GM18499 (cell line): Measurements from ENCODE around the gene HID1.
"Not testable (repeated sequence)": the region's sequence is repeated elsewhere in the genome, so short reads cannot be mapped to it uniquely, and the experiment has no call there.

Source experiments
- ATAC-seq: cut with Tn5 transposase; IDR thresholded peaks from one replicate; pipeline ENCODE4 v1.9.1; 2021; ENCODE audit warnings: moderate number of reproducible peaks; ENCODE audit not compliant: insufficient read depth, unreplicated experiment

The HID1 gene

DNA sequence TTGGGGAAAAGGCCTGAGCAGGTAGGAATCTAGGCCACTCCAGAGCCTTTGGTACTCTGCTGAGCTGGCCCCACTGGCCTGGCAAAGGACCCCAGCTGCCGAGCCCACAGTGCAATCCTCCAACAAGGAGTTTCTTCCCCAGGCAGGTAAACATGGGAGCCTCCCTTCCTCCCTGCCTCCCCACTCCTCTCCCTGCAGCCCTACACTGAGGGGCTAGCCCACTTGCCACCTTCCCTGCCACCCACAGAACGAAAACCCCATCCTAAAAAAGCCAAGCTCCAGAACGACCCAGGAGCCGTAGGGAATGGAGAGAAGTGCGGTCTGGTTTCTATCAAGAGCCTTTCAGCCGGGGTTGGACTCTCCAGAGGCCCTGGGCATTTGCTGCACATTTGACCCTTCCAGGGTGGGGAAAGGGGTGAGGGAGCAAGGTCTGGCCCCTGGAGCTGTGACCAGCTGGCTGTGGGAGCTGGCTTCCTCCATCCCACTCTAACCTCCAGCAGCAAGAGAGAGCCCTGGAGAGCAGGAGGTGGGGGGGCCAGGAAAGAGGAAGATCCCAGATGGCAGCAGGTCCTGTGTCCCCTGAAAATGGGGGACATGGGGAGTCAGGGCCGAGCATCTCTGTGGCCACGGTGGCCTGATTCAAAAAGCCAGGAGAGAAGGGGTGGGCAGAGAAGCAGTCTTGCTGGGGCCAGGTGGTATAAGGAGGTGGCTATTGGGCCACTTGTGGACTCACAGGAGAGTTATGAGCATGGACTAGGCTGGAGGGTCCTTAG lies 1.3 kb downstream of the HID1 start:
- ATAC-seq, result no peak

DNA sequence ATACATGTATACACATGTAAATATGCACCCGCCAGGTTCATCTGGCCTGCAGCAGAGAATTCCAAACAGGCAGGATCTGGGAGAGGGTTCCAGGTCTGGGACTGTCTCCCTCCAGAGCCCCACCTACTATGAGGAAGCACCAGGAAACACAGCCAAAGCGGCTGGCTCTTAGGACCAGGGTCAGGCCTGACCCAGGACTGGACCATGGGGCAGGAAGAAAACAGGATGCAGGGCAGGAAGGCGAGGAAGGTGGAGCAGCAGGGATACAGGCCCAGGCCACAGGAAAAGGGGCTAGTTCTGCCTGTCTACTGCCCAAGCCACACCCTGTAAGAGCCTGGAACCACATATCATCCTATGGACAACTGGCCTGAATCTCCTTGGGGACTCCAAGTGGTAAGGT lies 2.2 kb downstream of the HID1 start:
- ATAC-seq, result no peak

DNA sequence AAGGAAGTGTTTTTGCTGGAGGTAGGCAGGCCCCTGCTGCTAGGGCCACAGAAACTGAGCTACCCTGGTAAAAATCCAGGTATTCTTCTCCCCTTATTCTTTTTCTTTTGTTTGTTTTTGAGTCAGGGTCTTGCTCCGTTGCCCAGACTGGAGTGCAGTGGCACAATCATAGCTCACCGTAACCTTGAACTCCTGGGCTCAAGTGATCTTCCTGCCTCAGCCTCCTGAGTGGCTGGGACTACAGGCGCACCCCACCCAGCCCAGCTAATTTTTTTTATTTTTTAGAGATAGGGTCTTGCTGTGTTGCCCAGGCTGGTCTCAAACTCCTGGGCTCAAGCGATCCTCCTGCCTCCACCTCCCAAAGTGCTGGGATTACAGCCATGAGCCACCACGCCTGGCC lies 3.1 kb downstream of the HID1 start:
- ATAC-seq, result not testable (repeated sequence)

DNA sequence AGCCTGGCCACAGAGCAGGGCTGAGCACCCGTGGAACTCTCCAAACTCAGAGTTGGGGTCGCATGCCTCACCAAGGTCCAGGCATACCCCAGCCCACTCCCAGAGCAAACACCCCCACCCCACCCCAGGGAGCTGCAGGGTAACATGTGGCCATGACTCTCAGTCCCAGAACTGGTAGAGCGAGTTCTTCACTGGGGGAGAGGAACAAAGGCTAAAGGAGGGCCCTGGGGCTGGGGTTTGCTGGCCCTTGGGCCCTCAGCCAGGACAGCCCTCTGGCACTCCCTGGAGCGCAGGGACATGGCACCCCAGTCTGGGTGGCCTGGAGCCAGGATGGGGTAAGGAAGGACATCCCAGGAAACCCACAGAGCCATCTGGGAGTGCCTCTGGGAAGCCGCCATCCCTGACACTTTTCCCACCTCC lies 4.2 kb downstream of the HID1 start:
- no peak for ATAC-seq

DNA sequence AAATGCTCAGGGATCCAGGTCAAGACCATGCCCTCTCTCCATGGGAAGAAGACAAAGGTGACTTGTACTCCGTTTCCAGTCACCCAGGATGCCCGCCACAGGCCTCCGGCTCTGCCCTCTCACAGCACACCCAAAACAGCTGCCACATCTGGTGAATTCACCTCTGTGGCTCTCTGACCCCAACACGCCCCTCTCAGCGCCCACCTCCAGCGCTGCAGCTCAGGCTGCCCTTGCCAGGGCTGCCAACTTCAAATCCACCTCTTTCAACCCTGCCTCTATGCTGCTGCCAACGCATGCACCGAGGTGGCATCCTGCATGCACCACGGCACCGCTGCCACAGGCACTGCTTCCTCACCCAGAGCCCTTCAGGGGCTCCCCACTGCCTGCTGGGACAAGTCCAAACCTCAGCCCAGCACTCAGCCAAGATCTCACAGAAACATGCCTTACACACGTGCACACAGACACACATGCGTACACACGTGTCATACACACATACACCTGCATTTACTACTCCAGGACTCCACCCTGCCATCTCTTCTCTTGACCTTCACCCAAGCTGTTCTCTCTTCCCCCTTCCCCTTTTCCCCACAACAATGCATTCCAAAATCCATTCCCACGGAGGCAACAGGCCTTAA lies 7.5 kb downstream of the HID1 start:
- ATAC-seq, result no peak

DNA sequence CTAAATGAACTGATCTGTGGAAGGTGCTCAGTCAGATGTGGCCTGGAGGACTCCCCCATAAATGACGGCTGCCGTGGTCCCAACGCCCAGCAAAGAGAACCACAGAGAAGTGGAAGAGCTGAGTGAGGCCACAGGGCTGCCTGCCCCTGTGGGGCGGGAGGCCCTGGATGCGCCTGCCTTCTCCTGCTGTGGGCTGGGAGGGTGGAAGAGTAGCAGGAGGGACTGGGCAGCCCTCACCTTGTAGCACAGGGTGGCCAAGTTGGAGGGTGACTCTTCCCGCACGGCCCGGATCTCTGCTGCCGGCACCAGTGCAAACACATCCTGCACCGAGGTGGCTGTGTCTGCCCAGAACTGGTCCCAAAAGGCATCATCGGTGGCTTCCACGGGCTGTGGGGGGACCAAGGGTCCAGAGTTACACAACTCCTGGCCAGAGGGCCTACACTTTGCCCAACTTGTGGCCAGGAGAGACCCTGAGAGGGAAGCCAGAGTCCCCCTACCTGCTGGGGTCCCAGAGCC lies 8.3 kb downstream of the HID1 start:
- no peak for ATAC-seq

DNA sequence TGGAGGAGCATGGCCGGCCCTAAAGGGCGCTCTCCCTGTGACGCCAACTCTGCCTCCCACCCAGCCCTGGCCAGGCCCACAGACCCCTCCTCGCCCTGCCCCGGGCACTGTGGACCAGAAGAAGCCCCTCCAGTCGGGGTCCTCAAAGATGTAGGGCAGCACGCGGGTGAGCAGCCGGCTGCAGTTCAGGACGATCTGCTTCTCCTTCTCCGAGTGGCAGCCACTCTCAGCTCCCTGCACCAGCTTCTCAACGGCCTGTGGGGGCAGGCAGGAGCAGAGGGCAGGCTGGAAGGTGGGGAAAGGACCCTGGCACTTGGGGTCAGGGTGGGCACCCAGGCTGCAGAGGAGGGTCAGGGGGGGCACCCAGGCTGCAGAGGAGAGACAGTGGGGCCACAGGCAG lies 8.9 kb downstream of the HID1 start:
- ATAC-seq, result no peak

DNA sequence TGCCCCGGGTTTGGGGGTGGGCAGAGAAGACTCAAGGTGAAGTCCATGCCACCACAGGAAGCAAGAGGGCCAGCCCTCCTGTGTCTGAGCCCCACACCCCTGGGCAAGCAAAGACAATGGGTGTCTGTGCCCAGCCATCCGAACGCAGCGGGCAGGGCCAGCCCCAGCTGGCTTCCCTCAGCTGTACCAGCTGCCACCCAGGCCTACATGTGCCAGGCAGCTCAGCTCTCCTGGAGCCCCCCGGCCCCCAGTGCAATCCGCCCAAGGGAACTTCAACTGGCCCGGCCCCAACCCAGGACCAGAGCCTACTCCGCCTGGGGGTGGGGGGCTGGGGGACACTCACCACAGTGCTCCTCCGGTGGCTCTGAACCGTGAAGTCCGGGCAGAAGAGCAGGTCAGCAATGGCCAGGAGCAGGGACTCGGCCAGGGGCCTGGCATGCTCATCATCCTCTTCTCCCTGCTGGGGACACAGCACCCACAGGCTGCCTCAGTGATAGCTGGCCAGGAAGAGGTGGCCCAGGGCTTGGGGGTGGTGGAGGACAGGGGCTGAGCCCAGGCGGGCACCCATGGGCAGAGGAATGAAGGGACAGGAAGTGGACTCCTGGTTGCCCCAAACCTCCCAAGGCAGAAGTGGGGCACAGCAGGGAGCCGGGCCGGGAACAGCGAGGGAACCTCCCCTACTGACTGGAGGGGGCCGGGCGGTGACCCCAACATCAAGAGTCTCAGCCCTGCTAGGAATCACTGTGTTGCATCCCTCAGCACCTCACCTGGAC lies 9.8 kb downstream of the HID1 start:
- ATAC-seq, result no peak

DNA sequence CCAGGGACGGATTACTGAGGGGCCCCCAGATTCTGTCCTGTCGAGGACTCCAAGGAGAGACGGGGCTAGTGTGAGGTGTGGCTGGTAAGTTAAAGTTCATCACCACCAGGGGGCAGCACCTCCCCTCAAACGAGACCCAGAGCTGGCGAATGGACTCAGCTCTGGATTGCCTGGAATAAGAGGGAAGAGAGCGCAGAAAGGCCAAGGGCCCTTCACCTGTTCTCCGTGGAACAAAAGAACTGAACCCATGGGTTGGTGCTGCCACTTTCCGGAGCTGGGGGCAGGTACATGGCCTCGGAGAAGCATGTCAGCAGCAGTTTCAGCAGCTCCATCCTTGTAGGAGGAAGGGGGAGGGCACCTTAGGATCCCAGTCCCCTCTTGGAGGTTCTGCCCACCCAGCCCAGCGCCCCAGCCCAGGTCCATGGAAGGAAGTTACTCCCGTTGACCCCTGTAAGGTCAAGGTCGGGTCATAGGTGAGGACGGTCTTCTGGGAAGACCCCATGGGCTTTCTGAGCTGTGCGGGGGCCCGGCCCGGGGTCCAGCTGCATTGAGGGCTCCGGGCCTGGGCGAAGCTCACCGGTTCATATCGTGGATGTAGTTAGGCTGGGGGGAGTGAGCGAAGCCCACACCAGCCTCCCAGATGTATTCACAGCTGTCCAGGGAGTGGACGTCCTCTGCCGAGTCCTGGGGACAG lies 10.8 kb downstream of the HID1 start:
- ATAC-seq, result no peak

DNA sequence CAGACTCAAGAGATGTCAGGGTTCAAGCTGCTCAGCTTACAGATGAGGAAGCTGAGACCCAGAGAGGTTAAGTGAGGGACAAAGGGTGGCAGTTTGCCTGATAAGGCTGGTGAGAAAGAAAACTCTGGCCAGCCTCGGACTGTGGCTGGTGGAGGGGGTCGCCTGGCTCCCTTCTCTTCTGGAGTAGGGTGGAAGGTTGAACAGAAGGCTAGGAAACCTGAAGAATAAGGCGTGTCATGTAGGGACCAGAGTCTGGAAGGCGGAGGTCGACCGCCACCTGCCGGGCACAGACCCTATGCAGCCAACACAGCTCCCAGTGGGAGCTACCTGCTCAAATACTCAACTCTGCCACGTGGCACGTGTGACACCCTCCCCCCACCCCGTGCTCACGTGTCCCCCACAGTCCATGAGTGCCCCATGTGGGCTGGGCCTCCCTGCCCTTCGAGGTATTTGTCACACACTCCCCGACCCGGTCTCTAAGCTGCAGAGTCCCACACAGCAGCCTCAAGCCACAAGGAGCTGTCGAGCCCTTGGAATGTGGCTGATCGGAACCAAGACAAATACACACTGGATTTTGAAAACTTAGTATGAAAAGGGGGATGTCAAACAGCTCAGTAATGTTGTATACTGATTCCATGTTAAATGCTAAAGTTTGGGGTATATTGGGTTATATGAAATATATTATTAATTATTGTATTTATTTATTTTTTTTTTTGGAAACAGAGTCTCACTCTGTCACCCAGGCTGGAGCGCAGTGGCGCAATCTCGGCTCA lies 11.8 kb downstream of the HID1 start:
- ATAC-seq, result no peak

DNA sequence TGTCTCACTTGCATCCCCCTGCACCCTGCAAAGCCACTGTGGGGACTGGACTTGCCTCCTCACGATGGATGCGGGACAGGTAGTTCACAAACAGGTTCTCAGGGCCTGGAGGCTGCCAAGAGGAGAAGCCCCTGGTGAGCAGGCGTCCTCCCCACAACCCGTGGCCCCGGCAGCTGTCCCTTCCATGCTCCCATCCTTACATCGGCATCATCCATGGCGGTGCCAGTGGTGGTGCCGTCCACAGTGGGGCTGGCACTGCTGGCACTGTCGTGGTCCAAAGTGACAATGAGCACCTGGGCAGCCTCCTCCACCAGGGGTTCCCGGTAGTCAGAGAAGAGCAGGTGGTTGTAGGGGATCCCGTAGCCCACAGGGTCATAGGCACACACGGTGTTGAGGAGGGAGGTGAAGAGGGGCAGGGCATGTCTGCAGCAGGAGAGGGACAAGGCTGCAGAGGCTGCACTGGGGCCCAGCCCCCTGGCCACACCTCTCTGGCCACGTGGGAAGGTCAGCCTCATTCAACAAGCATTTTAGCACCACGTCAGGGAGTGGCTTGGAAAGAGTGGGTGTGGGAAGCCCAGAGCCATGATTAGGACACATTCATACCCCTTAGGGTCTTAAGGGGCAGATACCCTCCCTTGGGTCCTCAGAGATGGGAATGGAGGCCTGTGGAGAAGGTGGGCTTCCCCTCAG lies 12.6 kb downstream of the HID1 start:
- no peak for ATAC-seq

DNA sequence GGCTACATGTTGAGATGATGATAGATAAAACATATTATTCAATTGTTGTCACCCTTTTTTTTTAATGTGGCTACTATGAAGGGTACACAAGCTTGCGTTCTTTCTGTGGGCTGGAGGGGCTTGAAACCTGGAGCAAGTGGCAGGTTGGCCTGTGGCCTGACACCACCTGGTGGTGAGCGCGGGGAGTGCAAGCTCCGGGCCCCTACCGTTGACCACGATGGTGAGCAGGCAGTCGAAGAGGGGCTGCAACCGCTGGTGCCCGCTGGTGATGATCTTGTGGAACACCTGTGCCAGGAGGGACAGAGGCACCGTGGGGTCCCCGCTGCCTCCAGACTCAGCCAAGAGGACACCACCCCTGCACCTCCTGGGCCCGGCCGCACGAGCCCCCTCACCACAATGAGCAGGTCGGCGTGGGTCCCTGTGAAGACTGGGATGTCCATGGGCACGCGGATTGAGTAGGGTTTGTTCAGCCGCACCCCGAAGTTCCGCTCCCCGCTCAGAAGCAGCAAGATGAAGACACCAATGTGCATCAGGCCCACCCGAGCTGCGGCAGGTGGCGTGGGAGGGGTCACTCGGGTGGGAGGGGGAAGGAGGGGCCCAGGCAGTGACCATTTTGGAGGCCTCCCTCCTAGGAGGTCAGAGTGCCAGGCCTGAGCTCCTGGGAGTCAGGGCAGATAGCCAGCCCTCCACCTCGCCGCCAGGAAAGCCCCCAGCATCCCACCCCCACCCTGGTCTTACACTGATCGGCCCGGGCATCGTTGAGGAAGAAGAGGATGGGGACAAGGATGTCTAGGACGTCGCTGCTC lies 14.4 kb downstream of the HID1 start:
- ATAC-seq, result no peak

DNA sequence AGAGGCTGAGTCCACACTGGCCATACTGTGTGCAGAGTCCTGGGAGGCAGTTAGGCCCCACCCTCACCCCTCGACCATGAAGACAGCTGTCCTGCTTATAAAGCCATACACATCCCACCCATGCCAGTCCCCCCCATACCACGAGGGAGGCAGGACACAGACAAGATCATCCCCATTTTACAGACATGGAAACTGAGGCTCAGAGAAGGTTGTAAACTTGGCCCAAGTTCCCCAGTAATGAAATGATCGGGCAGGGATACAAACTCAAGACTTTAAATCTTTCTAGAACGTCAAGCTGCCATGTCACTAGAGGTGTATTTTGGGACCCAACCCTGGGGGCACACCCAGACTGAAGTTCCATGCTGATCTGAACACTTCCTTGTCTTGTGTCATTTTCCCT lies 16.5 kb downstream of the HID1 start:
- ATAC-seq, result no peak

DNA sequence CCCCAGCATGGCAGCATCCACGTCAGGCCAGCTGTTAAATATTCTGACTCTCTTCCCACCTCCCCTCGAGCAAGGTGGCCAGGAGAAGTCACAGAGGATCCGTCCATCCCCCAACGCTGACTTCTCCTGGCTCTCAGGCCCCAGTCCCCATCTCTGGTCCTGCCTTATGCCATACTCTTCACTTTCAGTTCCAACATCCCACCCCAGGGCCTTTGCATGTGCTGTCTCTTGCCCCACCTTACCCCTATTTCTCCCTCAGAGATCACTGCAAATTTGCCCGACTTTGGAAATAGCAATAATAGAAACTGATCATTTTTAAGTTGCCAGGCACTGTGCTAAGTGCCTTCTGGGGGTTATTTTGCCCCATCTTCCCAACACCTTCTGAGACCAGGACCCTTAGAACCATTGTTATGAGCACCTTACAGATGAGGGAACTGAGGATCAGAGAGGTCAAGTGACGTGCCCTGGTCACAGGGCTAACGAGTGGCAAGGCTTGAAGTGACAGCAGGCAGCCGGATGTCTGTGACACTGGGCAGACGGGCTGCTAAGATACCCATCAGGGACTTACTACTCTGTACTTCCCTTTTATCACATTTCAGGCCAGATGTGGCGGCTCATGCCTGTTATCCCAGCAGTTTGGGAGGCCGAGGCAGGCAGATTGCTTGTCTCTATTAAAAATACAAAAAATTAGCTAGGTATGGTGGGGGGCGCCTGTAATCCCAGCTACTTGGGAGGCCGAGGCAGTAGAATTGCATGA lies 17.7 kb downstream of the HID1 start:
- no peak for ATAC-seq

DNA sequence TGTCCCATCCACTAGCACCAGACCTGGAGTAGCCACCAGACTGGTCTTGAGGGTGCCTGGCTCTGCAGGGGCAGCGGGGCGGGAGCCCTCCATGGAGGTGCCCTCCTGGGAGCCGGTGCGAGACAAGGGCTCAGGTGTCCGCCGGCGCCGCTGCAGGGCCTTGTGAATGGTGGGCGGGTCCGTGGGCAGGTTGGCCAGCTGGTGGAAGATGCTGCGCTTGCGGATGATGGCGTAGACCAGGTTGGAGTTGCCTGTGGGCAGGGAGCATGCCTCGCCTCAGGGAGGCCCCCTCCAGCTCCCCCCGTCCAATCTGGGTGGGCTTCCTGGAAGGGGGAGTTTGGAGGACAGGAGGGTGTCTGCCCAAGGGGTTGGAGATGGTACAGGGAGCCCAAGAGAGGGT lies 18.4 kb downstream of the HID1 start:
- no peak for ATAC-seq

DNA sequence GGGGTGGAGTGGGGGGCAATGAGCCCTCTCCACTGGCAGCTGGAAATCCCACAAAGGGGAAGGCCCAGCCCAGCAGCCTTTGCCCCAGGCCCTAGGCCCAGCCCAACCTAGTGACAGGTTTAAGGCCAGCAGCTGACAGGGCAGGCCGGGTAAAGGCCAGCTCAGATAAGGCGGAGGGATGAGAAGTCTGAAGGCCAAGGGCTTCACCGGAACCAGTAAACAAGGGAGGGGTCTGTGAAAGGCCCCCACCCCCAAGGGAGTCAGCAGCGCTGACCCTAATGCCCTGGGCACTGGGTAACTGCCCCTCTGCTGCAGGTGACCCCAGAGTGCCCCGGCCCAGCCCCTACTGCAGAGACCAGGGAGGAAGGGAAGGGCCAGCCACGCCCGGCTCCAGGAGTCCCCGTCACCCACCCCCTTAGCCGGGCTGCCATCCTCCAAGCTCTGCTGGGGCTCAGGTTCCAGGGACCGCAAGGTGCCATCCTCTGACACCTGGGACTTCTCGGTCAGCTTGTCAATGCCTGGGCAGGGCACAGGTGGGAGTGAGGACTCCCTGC lies 19.3 kb downstream of the HID1 start:
- no peak for ATAC-seq

DNA sequence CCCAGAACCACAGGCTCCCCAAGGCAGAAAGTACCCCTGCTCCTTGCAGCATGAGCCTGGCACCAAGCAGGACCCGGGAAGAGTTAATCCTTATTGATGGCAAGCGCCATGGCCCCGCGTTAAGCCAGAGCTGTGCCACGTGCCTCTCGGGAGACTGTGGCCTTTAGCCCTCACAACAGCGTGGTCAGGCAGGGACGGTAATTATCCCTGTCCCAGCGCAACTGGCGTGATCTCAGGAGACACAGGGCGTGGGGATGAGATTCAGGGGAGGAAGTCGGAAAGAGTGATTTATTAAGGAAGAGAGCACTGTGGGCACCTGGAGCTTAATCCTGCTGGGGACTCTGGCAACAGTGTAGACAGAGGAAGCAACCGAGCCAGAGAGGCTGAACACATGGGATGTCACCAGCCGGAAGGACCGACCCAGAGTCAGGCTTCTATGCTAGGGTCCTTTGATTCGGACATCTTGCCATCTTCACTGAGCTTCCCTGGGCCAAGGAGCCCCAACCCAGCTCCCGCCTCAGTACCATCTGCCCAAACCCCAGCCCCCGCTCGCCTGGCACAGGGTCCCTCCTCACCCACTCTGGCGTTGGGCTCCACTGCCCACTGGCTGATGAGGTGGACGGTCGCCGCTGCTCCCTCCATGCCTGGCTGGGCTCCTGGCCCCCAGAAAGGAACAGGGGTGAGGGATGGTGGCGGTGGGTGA lies 20.0 kb downstream of the HID1 start:
- no peak for ATAC-seq
